K562 (cell line): Measurements from ENCODE around the gene MRPL54. TPM values are rescaled to one million over a fixed set of nuclear protein-coding genes. Genes with fewer than 3 reads are reported as not detected.

ENCODE experiments used
- ATAC-seq: fragments of 200-7000 bp; cut with Tn5 transposase; 3 replicates; pipeline ENCODE4 v1.9.1; 2020; ENCODE audit warnings: moderate library complexity
- BruUV-seq: library from RNA; stranded (reverse); fragments of 400-500 nt; replicated peaks from 2 replicates; lab custom pipeline; 2021; lab: Mats Ljungman, UMichigan
- CTCF ChIA-PET: fragments of 300-600 bp; formaldehyde crosslinking; extraction: SDS; loops from one replicate; lab custom pipeline; 2021; ENCODE audit warnings: low intra/inter-chr PET ratio; lab: Yijun Ruan, JAX
- POLR2A ChIA-PET: fragments of 300-600, 350-650 bp; sonication (Branson Sonifier 250); formaldehyde crosslinking; extraction: SDS; loops from one replicate; lab custom pipeline; 2021; ENCODE audit warnings: antibody characterized with exemption, inconsistent platforms; lab: Yijun Ruan, JAX
- DNase-seq, 4 experiments: peaks; one replicate each; pipeline versions ENCODE4 v3.0.0 to v3.0.0-alpha.2; 2011 to 2018; ENCODE audit warnings: low spot score in 3 of 4, mixed read lengths in 3 of 4; ENCODE audit errors: extremely low read depth in 1 of 4
- FAIRE-seq: peaks from 2 replicates; lab custom pipeline; 2011; peaks lifted over from hg19 to GRCh38; lab: Jason Lieb, UNC
- H2AFZ ChIP-seq: 2 replicates; pipeline ENCODE4 v1.6.0; 2011; ENCODE audit warnings: low read depth, low read length, control low read depth, inconsistent platforms
- H3K27ac ChIP-seq: fragments of 200-600 bp; 3 replicates; pipeline ENCODE4 v1.8.0; 2011; ENCODE audit warnings: low read depth, mild to moderate bottlenecking, control low read depth, inconsistent platforms, low read length, moderate library complexity, mixed read lengths; ENCODE audit errors: extremely low read depth
- H3K27me3 ChIP-seq, 2 experiments: fragments of 300-600 bp in 1 of 2; 2 replicates in 1 of 2; 3 replicates in 1 of 2; pipeline versions ENCODE4 v1.6.0 to v1.8.0; 2011; ENCODE audit warnings: inconsistent platforms in 2 of 2, low read length in 2 of 2, mild to moderate bottlenecking in 1 of 2, mixed read lengths in 1 of 2, moderate library complexity in 1 of 2; ENCODE audit not compliant: control insufficient read depth in 2 of 2, insufficient read depth in 2 of 2
- H3K36me3 ChIP-seq: fragments of 300-600 bp; 3 replicates; pipeline ENCODE4 v1.8.0; 2011; ENCODE audit warnings: mild to moderate bottlenecking, low read length, inconsistent platforms; ENCODE audit not compliant: control insufficient read depth, insufficient read depth
- H3K4me1 ChIP-seq, 2 experiments: fragments of 200-600 bp in 1 of 2; replicated peaks in 1 of 2; 2 replicates in 1 of 2; 3 replicates in 1 of 2; pipeline versions ENCODE4 v1.5.1 to v1.8.0; 2011; ENCODE audit warnings: inconsistent platforms in 2 of 2, low read length in 2 of 2, mild to moderate bottlenecking in 1 of 2, mixed read lengths in 1 of 2, moderate library complexity in 1 of 2; ENCODE audit not compliant: control insufficient read depth in 2 of 2, insufficient read depth in 2 of 2
- H3K4me2 ChIP-seq: 2 replicates; pipeline ENCODE4 v1.6.1; 2011; ENCODE audit warnings: low read length, control low read depth, inconsistent platforms, mixed read lengths; ENCODE audit not compliant: insufficient read depth
- H3K4me3 ChIP-seq: fragments of 200-600 bp; sonication (generic), shearing (Covaris generic); 2 replicates; pipeline ENCODE4 v1.5.1; 2016; ENCODE audit warnings: control low read depth, inconsistent platforms
- H3K79me2 ChIP-seq: fragments of 200-600 bp; 3 replicates; pipeline ENCODE4 v1.8.0; 2011; ENCODE audit warnings: low read length, inconsistent platforms; ENCODE audit not compliant: control insufficient read depth, insufficient read depth
- H3K9ac ChIP-seq, 2 experiments: 2 replicates each; pipeline versions ENCODE4 v1.6.0 to v1.6.1; 2011; ENCODE audit warnings: low read depth in 2 of 2, low read length in 2 of 2, control low read depth in 1 of 2, inconsistent platforms in 1 of 2, mild to moderate bottlenecking in 1 of 2, mixed read lengths in 1 of 2; ENCODE audit not compliant: insufficient read depth in 1 of 2
- H3K9me1 ChIP-seq: one replicate; pipeline ENCODE4 v1.6.0; 2011; ENCODE audit warnings: inconsistent platforms, mild to moderate bottlenecking, low read length, moderate library complexity; ENCODE audit not compliant: control insufficient read depth, insufficient read depth
- H3K9me3 ChIP-seq: replicated peaks from 2 replicates; pipeline ENCODE4 v1.5.1; 2011; ENCODE audit warnings: low read depth, low read length, inconsistent platforms; ENCODE audit not compliant: control insufficient read depth, insufficient read depth
- H4K20me1 ChIP-seq: replicated peaks from 2 replicates; pipeline ENCODE4 v1.6.1; 2011; ENCODE audit warnings: low read length, inconsistent platforms, mixed read lengths; ENCODE audit not compliant: control insufficient read depth, insufficient read depth
- FUS ChIP-seq: fragments of 200-400 bp; formaldehyde crosslinking; optimal IDR thresholded peaks from 2 replicates; pipeline ENCODE3; 2017; ENCODE audit warnings: low read depth, low read length
- HMGN3 ChIP-seq: IDR thresholded peaks from 2 replicates; pipeline ENCODE4 v1.6.1; 2011; ENCODE audit warnings: borderline replicate concordance, low read depth, mild to moderate bottlenecking, mixed read lengths, low read length; ENCODE audit not compliant: insufficient read length; ENCODE audit errors: extremely low read depth
- NR2C1 ChIP-seq, 2 experiments: fragments of 450-650 bp; IDR thresholded peaks; 2 replicates each; pipeline ENCODE4 v1.6.1; 2017; ENCODE audit warnings: mild to moderate bottlenecking in 2 of 2, antibody characterized with exemption in 1 of 2, inconsistent platforms in 1 of 2, missing compliant biosample characterization in 1 of 2, missing genetic modification characterization in 1 of 2
- TRIM24 ChIP-seq, 2 experiments: fragments of 450-650 bp; IDR thresholded peaks; 2 replicates each; pipeline ENCODE4 v1.6.1; 2016
- ZNF253 ChIP-seq: fragments of 250-450 bp; sonication (Bioruptor Pico); conservative IDR thresholded peaks from 2 replicates; pipeline ENCODE4 v1.6.1; 2021; ENCODE audit warnings: mild to moderate bottlenecking
- ZNF778 ChIP-seq: fragments of 450-650 bp; formaldehyde crosslinking; IDR thresholded peaks from 2 replicates; pipeline ENCODE4 v1.4.0; 2020; ENCODE audit warnings: mild to moderate bottlenecking, moderate library complexity
- WGBS: fragments of 100-300 bp; shearing (Covaris generic); methylation state at CpG from one replicate; pipeline ENCODE4 v1.1.6; 2016; ENCODE audit warnings: low coverage, mixed read lengths; ENCODE audit not compliant: insufficient coverage; ENCODE audit errors: missing lambda C conversion rate; 5-methylcytosine and 5-hydroxymethylcytosine counted together
- in situ Hi-C: fragments of 300-500 bp; cut with MboI; formaldehyde crosslinking; loops from 4 replicates; pipeline ENCODE4 v1.15.0; 2018; ENCODE audit warnings: inconsistent platforms, mixed read lengths
- intact Hi-C: fragments of 100-400 bp; cut with micrococcal nuclease; formaldehyde crosslinking; loops from 2 replicates; pipeline ENCODE4 v1.14.2; 2022
- polyA plus RNA-seq, 8 experiments: library from polyadenylated mRNA; depleted of rRNA in 4 of 8; stranded (reverse) in 5 of 8; unstranded in 3 of 8; fragments of >200 nt; fragmentation: Nextera tagmentation in 2 of 8; fragmentation: Illumina TruSeq in 1 of 8; extraction: Ambion mirVana in 2 of 8; extraction: Trizol in 1 of 8; gene quantifications; 2 replicates each; pipeline versions ENCODE4 v1.2.1 to v1.2.3, GENCODE V29; 2011 to 2014; ENCODE audit warnings: inconsistent platforms in 1 of 8, missing spikeins in 1 of 8
- total RNA-seq, 7 experiments: library from RNA; depleted of rRNA in 6 of 7; stranded (reverse); fragments of >200 nt in 6 of 7; fragmentation: Illumina TruSeq in 2 of 7; extraction: Trizol in 2 of 7; gene quantifications; 2 replicates each; pipeline versions ENCODE4 v1.2.1 to v1.2.3, GENCODE V29; 2011 to 2021; ENCODE audit warnings: low replicate concordance in 1 of 7
- TF ChIP-seq, protein P1 (sequence below): sonication (generic); formaldehyde crosslinking; IDR thresholded peaks from 2 replicates; pipeline ENCODE4 v1.8.0; 2023; ENCODE audit warnings: missing genetic modification reagents, mild to moderate bottlenecking, borderline replicate concordance

Gene MRPL54
- total and polyA plus RNA-seq, 9 of the 15 experiments (the other 6 are each of a cell fraction or from before 2014, with no cell fraction given): 3.5 to 120 (median 56.9) TPM

DNA sequence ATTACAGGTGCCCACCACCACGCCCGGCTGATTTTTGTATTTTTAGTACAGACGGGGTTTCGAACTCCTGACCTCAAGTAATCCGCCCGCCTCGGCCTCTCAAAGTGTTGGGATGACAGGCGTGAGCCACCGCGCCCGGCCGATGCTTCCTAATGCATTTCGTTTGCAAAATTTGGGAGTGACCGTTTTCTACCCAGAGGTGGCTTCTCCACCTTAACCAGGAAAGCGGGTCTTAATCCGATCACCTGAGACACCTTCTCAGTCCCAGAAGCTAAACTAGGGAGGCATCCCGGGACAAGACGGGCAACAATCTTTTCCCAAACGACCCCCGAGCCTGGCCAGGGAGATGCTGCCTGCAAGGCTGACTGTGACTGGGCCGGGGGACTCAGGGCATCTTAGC lies 38.5 kb downstream of the MRPL54 start:
- no peak overlapping the region for H3K9ac ChIP-seq
- no peak overlapping the region for H3K4me3 ChIP-seq

More for the DNA sequence above, 38.5 kb downstream of the MRPL54 start:
- ChIA-PET CTCF (no interaction called here), POLR2A (interaction anchor here (0.6 kb wide), 1 partner anchor 103 kb away, joined by 4 read pairs; no protein-coding TSS in a partner anchor)
- no peaks in the 10 kb centered on the region for H3K9me3 ChIP-seq
- BruUV-seq: no TSS peak
- H3K27me3 ChIP-seq: peaks cover 20 to 33% of the 10 kb centered on the region in 2 experiments; a peak in 4 of 5 replicates
- H2AFZ ChIP-seq: no peak overlapping the region
- WGBS: 19% methylated on average over 21 of the region's 21 CpGs
- H3K9me1 ChIP-seq: no peaks in the 10 kb centered on the region
- ATAC-seq: no peak
- in situ Hi-C loops (no loop called here), intact Hi-C loops (no loop called here)
- no peaks in the 10 kb centered on the region for H3K79me2 ChIP-seq
- FAIRE-seq: no peak
- no peak for DNase-seq
- TF ChIP-seq, protein P1, sequence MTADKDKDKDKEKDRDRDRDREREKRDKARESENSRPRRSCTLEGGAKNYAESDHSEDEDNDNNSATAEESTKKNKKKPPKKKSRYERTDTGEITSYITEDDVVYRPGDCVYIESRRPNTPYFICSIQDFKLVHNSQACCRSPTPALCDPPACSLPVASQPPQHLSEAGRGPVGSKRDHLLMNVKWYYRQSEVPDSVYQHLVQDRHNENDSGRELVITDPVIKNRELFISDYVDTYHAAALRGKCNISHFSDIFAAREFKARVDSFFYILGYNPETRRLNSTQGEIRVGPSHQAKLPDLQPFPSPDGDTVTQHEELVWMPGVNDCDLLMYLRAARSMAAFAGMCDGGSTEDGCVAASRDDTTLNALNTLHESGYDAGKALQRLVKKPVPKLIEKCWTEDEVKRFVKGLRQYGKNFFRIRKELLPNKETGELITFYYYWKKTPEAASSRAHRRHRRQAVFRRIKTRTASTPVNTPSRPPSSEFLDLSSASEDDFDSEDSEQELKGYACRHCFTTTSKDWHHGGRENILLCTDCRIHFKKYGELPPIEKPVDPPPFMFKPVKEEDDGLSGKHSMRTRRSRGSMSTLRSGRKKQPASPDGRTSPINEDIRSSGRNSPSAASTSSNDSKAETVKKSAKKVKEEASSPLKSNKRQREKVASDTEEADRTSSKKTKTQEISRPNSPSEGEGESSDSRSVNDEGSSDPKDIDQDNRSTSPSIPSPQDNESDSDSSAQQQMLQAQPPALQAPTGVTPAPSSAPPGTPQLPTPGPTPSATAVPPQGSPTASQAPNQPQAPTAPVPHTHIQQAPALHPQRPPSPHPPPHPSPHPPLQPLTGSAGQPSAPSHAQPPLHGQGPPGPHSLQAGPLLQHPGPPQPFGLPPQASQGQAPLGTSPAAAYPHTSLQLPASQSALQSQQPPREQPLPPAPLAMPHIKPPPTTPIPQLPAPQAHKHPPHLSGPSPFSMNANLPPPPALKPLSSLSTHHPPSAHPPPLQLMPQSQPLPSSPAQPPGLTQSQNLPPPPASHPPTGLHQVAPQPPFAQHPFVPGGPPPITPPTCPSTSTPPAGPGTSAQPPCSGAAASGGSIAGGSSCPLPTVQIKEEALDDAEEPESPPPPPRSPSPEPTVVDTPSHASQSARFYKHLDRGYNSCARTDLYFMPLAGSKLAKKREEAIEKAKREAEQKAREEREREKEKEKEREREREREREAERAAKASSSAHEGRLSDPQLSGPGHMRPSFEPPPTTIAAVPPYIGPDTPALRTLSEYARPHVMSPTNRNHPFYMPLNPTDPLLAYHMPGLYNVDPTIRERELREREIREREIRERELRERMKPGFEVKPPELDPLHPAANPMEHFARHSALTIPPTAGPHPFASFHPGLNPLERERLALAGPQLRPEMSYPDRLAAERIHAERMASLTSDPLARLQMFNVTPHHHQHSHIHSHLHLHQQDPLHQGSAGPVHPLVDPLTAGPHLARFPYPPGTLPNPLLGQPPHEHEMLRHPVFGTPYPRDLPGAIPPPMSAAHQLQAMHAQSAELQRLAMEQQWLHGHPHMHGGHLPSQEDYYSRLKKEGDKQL: no peak
- TF ChIP-seq ZNF253 (CRISPR knock-in tag) (no peak), TRIM24 (IDR thresholded peaks at IDR 0.05) (no peak), HMGN3 (no peak), NR2C1 (IDR thresholded peaks at IDR 0.05) (no peak), NR2C1 (tag; IDR thresholded peaks at IDR 0.05) (no peak), FUS (no peak), ZNF778 (CRISPR knock-in tag) (no peak)
- H4K20me1 ChIP-seq: no peaks in the 10 kb centered on the region
- no peak overlapping the region for H3K4me2 ChIP-seq
- peaks cover 0 to 20% of the 10 kb centered on the region in 2 experiments; a peak in 3 of 5 replicates for H3K4me1 ChIP-seq
- no peak overlapping the region for H3K27ac ChIP-seq
- no peaks in the 10 kb centered on the region for H3K36me3 ChIP-seq
